ENCODE results near the gene CCDC110. TPM values are rescaled to one million over a fixed set of nuclear protein-coding genes. Genes with fewer than 3 reads are reported as not detected.
"Not testable (repeated sequence)": the region's sequence is repeated elsewhere in the genome, so short reads cannot be mapped to it uniquely, and the experiment has no call there.

CCDC110 gene
- 1 to 10 TPM; 2.0 to 2.1 TPM for total RNA-seq
- long read RNA-seq, partial matches to known transcripts, result 0 of 2 reads
- long read RNA-seq, other reads (novel, unspliced or antisense), result 0 of 2 reads

DNA sequence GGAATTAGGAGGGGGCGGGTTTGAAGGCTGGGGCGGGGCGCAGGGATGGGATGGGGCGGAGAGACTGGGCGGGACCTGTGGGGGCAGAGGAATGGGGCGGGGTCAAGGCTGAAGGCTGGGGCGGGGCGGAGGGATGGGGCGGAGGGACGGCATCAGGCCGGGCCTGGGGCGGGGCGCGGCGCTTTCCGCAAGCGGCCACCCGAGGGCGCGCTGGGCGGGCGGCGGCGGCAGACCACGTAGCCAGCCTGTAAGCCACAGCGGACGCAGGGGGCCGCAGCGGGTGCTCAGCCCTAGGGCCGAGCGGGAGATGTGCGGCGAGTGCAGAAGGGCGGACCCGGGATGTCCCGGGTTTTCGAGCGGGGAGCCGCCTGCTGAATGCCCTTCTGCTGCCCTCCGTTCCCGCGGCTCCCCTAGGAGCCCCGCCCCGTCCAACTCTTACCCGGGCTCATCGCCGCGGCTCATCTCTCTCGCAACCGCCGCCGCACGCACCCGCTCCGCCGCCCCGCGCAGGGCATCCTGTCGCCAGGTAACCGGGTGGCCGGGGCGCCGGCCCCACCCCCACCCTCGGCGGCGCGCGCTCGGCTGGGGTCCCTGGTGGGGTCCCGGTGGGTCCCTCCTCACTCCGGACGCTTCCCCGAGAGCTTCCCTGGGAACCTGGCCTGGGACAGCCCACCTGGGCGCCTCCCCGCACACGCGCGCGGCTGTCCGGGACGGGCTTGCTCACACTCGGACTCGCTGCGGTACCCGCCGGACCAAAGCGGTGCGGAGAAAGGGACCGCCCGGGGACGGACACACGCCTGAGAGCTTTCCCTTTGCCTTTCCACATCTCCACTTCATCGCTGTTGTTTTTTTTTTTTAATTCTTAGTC lies at the start of gene CCDC110:
Gene CCDC110 (minus strand): TSS at position 499 of the 868 bp plus-strand sequence. CDS start 50 bp downstream, at position 449.
- intact Hi-C loops (cut with DNase I, micrococcal nuclease), result no loop called here
- DNase-seq (peak; percentile 92 to 97), ATAC-seq (peak; percentile 97)

DNA sequence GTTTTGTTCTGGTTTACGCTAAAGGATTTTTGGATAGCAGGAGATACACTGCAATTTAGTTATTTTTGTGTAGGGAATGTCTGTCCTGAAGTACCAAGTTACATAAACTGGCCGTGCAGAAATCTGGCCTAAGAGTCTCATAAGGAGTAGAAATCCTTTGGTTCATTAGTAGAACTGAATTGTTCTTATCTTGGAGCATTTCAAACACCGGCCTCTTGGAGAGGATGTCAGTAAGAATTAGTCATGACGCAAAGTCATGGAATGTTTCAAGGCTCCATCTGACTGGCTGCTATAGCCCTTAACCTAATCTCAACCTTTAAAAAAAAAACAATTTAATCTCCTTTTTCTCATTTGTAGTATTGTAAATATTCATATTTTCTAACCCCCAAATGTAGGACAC lies 48.6 kb upstream of the CCDC110 start:
- ATAC-seq, result no peak

DNA sequence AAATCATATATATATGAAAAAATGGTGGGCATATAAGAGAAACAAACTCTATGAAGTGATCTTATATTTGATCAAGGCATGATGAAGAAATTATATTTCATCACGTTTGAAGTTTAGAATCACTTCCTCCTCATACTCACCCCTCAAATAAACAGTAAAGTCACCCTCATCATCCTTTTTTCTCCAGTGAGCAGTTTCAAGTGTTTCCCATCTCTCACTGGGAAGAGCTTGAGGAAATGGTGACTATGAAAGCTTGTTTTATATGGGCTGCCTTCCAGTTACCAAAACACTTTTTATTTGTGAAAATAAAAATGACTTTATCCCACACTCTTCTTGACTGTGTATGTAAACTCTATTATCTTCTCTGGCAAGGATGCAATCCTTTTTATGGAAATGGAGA lies 47.0 kb upstream of the CCDC110 start:
- ATAC-seq (no peak), DNase-seq (no peak)
- intact Hi-C loops (cut with DNase I, micrococcal nuclease), result no loop called here

More for the DNA sequence above, 48.6 kb upstream of the CCDC110 start:
- intact Hi-C loops (cut with DNase I, micrococcal nuclease), result no loop called here
- no peak for DNase-seq

DNA sequence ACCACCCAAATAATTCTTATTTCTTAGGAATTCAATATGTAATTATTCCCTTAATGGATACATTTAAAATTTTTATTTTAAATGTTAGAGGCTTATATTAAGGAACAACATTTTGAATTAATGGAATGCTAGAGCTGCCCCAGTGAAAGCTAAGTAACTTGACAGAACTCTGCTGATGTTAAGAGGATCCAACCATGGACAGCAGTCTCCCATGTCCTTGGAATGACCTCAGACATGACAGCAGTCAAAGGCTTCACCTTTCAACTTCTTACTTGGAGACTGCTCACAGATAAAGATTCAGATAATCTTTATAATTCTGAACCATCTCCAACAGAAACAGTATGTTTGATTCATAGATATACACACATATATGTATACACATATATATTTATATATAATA lies 46.5 kb upstream of the CCDC110 start:
- ATAC-seq, result no peak
- intact Hi-C loops (cut with DNase I, micrococcal nuclease), result no loop called here
- no peak for DNase-seq

DNA sequence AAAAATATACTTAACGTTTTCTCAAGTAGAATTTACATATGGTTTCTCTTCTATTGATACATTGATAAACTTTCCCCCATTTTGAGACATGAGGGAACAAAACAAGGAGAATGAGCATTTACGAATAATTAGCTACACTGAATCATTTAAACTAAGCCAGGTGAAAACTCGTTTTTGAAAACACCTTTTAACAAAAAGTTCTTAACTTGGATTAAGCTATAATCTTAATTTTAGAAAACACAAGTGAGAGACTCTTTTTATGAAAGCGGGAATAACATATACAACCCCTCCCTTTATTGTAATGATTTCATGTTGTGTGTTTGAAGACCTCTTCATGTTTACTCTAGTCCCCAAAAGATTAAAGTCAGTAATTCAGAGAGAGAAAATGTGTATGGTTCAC lies 43.7 kb upstream of the CCDC110 start:
- no peak for ATAC-seq
- intact Hi-C loops (cut with DNase I, micrococcal nuclease), result no loop called here
- DNase-seq, result no peak

DNA sequence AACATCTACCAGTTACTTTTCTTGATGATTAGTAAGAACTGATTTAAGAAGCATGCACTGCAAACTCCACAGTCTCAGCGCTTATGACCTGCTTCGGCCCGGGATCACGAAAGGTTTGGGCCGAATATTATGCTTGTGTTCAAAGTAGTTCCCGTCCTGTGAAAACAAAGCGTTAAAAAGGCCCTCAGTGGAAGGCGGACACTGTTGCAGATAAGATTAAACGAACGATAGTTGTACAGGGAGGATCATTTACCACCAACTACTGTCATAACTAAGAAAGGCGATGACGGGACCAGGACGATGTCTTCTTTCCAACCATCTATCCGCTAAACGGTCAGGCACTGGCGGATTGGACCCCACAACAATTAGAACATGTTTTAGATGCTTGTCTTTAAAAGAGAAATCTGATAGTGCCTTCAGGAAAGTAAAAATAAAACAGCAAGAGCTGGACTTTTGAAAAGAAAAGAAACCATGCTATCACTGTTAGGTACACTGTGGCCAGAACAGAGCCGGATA lies 42.7 kb upstream of the CCDC110 start:
- ATAC-seq, result peak; percentile 44
- intact Hi-C loops (cut with DNase I, micrococcal nuclease), result no loop called here

DNA sequence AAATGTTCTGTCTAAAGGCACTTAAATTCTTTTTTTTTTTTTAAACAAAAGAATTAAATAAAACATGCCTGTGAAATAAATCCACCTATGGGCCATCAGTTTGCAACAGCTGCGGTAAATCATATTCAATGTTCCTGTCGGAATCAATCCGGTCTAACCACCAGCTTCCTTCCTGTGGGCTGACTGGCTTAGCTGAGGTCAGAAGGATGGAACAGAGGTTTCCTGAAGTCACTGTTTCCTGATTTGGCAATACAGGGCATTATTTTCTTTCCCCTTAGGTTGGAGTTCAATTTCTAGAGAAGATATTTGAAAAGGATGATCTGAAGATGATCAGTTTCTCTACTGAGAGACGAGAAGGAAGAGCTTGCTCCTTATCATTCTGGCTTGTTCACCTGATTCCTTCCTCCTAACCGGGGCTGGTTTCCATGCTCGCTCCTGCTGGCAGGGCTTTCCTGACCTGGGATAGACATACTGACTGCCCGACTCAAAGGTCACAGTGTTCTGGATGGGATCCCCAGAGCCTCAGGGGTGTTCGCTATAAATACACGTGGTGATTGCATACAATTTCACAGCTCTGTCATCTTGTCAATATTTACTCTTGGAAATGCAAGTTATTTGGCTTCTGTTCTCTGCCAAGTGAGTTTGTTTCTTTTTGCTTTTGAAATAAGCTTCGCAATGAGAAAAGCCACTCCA lies 42.1 kb upstream of the CCDC110 start:
- DNase-seq (peak in 1 of 2 donors; percentile 39), ATAC-seq (peak; percentile 96)
- intact Hi-C loops (cut with DNase I, micrococcal nuclease), result no loop called here

More for the DNA sequence above, 42.7 kb upstream of the CCDC110 start:
- DNase-seq, result no peak

DNA sequence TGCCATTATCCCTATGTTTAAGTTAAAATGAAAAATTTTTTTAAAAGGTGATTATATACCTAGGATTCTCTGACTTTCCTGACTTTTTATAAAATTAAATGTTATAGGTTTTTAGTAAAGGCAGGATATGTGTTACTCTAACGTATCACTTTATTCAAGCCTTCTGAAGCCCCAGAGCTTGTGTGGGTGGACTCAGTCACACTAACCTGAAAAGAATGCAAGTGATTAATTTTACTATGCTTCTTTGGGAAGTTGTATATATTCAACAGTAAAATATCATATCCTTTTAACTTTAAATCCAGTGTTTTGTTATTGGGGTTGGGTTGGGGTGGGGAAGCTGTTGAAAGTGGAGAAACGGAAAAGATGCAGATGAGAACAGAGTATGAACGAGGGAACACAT lies 41.0 kb upstream of the CCDC110 start:
- intact Hi-C loops (cut with DNase I, micrococcal nuclease), result no loop called here

DNA sequence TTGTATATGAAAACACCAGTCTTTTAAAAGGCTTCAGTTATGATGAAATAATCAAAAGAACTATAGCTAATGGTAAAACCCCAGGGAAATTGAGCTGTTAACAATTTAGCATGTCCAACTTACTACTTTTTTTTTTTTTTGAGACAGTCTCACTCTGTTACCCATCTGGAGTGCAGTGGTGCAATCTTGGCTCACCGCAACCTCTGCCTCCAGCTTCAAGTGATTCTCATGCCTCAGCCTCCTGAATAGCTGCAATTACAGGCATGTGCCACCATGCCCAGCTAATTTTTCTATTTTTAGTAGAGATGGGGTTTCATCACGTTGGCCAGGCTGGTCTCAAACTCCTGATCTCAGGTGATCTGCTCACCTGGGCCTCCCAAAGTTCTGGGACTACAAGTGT lies 39.7 kb upstream of the CCDC110 start:
- DNase-seq; ATAC-seq; intact Hi-C loops (cut with DNase I, micrococcal nuclease): not testable (repeated sequence)

More for the DNA sequence above, 41.0 kb upstream of the CCDC110 start:
- DNase-seq (no peak), ATAC-seq (no peak)

DNA sequence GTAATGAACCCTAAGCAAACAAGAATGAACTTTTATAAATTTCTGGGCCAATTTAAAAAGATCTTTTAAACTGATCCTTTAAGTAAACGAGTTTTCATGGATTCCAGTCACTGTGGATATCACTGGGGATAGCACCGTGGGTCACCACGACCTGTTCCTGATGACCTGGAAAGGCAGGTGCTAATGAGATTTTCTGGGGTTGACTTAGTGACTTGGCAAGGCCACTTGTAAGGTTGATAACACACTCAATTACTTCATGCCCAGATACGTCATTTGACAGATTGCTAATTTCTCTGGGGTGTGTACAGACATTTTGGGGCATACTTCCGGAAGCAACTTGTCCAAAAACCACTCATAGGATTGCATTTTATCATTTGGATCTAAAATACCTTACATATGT lies 39.3 kb upstream of the CCDC110 start:
- intact Hi-C loops (cut with DNase I, micrococcal nuclease), result no loop called here
- DNase-seq, result no peak
- no peak for ATAC-seq

DNA sequence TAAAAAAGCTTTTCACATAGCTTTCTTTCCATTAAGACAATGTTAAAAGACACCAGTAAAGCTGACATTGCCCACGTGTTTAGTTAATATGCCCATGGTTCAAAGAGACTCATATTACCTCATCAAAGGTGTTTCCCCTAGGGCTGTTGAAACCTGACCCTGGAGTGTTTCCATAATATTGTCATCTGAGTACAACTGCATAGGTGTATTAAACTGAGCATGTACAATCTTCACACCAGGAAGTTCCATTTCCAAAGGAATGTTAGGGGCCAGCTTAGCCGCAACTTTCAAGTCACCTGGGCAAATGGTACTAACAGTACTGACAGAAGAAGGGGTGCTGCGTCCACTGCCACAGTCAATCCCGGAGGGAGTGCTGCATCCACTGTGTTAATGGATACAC lies 36.6 kb upstream of the CCDC110 start:
- peak; percentile 22 for ATAC-seq
- intact Hi-C loops (cut with DNase I, micrococcal nuclease), result no loop called here
- no peak for DNase-seq

DNA sequence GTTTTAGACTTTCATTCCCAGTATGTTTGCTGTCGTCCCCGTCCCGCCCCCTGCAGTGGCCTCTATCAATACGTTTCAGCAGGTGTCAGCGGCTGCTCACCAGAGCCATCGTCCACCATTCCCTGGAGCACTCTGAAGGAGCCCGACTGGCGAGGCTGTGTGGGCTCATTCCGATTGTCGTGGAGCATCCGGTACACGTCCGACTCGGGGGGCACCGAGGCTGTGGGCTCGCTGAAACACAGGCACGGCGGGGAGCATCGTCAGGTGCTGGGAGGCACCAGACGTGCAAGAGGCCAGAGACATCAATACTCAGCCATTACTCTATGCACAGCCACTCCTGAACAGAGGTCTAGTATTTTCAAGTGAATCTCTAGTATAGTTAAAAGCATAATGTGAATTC lies 34.9 kb upstream of the CCDC110 start:
- intact Hi-C loops (cut with DNase I, micrococcal nuclease), result no loop called here
- no peak for DNase-seq
- no peak for ATAC-seq

DNA sequence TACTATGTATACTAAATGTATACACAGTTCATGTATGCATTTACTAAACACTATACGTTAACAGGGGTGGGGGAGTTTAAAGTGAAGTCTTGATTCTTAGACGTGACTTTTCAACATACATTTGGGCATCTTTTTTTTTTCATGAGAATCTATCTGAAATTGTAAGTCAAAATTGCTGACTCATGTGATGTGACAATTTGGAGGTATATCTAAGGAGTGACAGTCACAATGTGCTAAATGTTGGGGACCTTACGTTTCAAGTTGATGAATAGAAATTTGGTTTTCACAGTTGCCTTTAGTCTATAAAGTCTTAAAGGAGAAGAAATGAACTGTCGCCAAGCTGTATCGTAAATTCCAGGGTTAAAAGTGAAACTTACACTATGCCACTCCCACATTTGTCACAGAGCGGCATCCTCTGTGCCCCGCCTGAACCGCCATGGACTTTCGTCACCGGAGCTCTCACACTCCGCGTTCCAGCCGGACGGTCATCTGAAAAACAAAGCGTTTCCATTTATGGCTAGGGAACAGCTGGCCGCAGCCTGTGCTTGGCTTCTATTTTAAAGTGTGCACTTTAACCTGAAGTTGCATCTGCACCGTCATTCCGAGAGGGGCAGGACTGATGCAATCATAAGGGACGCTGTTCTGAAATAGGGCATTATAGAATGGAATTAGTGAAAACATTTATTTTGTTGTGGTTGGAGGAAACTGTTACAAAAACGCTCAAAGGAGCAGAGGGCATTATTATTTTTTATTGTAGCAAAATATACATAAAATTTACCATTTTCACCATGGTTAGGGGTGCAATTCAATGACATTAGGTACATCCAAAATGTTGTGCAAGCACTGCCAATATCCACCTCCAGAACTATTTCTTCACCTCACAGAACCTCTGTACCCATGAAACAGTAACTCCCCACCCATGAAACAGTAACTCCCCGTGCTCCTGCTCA lies 32.8 kb upstream of the CCDC110 start:
- peak; percentile 79 to 85 for DNase-seq
- intact Hi-C loops (cut with DNase I, micrococcal nuclease), result no loop called here
- ATAC-seq, result peak; percentile 99

DNA sequence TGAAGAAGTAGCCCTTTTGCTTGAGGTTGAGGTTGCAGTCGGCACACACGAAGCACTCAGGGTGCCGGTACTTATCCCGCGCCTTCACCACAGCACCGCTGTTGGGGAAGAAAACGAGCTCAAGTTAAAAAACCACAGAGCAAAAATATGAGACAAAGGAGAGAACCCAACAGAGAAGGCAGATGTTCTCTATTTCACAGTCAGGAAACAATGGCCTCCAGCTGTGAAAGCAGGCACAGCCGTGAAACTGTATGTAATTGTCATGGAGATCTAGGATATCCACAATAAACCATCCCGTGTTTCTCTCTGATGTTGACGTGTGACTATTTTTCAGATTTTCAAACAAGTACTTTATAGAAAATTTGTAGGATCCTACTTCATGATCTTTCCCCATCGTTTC lies 30.9 kb upstream of the CCDC110 start:
- DNase-seq (no peak), ATAC-seq (no peak)
- intact Hi-C loops (cut with DNase I, micrococcal nuclease), result no loop called here

DNA sequence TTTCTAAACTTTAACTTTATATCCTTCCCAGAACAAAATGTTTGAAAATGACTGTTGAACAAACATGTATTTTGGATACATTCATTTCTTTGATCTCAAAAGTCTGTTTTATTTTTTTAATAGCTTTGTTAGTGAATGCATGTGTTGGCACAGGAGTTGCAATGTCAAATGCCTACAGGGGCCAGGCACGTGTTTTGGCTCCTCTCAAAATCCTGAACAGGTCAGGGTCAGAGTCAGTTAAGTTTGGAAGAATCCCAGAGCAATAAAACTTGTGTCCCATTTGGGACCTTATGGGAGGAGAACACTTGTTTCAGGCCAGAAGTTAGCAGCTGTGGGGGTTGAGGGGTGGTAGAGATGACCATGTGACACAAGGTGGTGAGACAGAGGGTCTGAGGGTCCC lies 29.0 kb upstream of the CCDC110 start:
- intact Hi-C loops (cut with DNase I, micrococcal nuclease), result no loop called here
- DNase-seq (no peak), ATAC-seq (no peak)

DNA sequence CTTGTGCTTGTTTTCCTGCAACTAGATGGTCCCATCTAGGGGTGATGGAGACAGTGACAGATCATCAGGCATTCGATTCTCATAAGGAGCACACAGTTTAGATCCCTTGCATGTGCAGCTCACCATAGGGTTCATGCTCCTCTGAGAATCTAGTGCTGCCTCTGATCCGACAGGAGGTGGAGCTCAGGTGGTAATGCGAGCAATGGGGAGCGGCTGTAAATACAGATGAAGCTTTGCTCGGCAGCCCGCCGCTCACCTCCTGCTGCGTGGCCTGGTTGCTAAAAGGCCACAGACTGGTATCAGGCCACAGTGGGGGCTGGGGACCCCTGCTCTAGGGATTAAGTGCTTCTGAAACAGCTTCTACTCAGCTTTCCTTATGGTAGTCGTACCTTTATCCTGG lies 28.5 kb upstream of the CCDC110 start:
- intact Hi-C loops (cut with DNase I, micrococcal nuclease), result no loop called here
- no peak for ATAC-seq
- DNase-seq, result no peak

DNA sequence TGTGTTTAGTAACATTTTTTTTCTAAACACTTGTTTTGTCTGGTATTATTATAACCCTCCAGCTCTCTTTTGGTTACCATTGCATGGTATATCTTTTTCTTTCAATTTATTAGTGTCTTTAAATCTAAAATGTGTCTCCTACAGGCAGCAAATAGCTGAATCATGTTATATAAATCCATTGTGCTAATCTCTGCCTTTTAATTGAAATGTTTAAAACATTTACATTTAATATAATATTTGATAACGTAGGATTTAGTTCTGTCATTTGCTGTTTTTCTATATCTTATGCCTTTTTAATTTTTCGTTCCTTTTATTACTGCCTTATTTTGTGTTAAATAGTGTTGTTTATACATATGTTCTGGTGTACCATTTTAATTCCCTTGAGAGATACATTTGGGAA lies 17.1 kb upstream of the CCDC110 start:
- DNase-seq (no peak), ATAC-seq (no peak)
- intact Hi-C loops (cut with DNase I, micrococcal nuclease), result no loop called here

DNA sequence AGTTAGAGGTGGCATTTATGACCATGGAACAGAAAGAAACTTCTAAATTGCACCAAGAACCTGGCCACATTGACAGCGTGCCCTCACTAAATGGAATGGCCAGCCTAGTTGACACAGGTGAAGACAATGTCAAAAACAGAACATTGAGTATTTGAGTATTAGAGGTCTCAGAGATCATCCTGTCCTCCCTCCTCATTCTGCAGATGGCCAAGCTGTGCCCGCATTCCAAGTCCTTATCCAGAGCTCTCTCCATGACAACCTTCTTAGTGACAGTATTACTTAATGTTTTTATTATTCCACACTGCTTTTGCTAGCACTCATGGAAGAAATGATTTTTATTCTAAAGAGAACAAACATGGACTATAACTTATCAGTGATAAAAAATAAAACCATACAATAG lies 9.9 kb upstream of the CCDC110 start:
- DNase-seq (no peak), ATAC-seq (no peak)
- intact Hi-C loops (cut with DNase I, micrococcal nuclease), result no loop called here

Data from left colon (tissue), 2 donors.